ENCODE results near the gene RAPH1. TPM values are rescaled to one million over a fixed set of nuclear protein-coding genes. Genes with fewer than 3 reads are reported as not detected.

RAPH1 gene
- total and polyA plus RNA-seq, 2 experiments from 2014 or later = 5.0 to 36.2 TPM

DNA sequence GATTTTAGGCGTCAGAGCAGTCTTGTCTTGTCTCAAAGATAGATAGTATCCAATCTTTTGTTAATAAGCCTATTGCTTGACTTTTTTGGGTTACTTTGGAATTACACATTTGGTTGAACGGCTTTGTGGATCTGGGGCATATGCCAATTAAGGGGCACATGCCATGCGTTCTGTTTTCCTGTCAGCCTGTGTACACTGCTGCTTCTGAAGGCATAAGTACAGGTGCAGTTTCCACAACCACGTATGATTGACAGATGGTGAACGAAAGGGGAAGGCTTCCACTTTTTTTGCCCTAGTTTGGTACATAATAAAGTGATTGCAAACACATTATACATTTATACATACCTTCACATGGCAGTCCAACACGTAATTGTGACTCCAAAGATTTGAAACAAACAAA, 102.3 kb downstream of the RAPH1 start (continued):
- TF ChIP-seq, protein P1, sequence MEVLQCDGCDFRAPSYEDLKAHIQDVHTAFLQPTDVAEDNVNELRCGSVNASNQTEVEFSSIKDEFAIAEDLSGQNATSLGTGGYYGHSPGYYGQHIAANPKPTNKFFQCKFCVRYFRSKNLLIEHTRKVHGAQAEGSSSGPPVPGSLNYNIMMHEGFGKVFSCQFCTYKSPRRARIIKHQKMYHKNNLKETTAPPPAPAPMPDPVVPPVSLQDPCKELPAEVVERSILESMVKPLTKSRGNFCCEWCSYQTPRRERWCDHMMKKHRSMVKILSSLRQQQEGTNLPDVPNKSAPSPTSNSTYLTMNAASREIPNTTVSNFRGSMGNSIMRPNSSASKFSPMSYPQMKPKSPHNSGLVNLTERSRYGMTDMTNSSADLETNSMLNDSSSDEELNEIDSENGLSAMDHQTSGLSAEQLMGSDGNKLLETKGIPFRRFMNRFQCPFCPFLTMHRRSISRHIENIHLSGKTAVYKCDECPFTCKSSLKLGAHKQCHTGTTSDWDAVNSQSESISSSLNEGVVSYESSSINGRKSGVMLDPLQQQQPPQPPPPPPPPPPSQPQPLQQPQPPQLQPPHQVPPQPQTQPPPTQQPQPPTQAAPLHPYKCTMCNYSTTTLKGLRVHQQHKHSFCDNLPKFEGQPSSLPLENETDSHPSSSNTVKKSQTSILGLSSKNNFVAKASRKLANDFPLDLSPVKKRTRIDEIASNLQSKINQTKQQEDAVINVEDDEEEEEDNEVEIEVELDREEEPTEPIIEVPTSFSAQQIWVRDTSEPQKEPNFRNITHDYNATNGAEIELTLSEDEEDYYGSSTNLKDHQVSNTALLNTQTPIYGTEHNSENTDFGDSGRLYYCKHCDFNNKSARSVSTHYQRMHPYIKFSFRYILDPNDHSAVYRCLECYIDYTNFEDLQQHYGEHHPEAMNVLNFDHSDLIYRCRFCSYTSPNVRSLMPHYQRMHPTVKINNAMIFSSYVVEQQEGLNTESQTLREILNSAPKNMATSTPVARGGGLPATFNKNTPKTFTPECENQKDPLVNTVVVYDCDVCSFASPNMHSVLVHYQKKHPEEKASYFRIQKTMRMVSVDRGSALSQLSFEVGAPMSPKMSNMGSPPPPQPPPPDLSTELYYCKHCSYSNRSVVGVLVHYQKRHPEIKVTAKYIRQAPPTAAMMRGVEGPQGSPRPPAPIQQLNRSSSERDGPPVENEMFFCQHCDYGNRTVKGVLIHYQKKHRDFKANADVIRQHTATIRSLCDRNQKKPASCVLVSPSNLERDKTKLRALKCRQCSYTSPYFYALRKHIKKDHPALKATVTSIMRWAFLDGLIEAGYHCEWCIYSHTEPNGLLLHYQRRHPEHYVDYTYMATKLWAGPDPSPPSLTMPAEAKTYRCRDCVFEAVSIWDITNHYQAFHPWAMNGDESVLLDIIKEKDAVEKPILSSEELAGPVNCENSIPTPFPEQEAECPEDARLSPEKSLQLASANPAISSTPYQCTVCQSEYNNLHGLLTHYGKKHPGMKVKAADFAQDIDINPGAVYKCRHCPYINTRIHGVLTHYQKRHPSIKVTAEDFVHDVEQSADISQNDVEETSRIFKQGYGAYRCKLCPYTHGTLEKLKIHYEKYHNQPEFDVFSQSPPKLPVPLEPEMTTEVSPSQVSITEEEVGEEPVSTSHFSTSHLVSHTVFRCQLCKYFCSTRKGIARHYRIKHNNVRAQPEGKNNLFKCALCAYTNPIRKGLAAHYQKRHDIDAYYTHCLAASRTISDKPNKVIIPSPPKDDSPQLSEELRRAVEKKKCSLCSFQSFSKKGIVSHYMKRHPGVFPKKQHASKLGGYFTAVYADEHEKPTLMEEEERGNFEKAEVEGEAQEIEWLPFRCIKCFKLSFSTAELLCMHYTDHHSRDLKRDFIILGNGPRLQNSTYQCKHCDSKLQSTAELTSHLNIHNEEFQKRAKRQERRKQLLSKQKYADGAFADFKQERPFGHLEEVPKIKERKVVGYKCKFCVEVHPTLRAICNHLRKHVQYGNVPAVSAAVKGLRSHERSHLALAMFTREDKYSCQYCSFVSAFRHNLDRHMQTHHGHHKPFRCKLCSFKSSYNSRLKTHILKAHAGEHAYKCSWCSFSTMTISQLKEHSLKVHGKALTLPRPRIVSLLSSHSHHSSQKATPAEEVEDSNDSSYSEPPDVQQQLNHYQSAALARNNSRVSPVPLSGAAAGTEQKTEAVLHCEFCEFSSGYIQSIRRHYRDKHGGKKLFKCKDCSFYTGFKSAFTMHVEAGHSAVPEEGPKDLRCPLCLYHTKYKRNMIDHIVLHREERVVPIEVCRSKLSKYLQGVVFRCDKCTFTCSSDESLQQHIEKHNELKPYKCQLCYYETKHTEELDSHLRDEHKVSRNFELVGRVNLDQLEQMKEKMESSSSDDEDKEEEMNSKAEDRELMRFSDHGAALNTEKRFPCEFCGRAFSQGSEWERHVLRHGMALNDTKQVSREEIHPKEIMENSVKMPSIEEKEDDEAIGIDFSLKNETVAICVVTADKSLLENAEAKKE (CRISPR knock-in tag; IDR thresholded peaks at IDR 0.05) = no peak
- TF ChIP-seq POLR2AphosphoS5 (IDR thresholded peaks at IDR 0.05; ENCODE audit: low read depth) (no peak), STAT1 (IDR thresholded peaks at IDR 0.05; ENCODE audit: unreplicated experiment) (no peak), ZNF114 (CRISPR knock-in tag; IDR thresholded peaks at IDR 0.05) (no peak), EZH2 (IDR thresholded peaks at IDR 0.05; ENCODE audit: low read depth, unreplicated experiment) (no peak), JUNB (IDR thresholded peaks at IDR 0.05; ENCODE audit: unreplicated experiment) (no peak), NANOG (IDR thresholded peaks at IDR 0.05; ENCODE audit: borderline replicate concordance) (no peak)
- TF ChIP-seq, protein P2, sequence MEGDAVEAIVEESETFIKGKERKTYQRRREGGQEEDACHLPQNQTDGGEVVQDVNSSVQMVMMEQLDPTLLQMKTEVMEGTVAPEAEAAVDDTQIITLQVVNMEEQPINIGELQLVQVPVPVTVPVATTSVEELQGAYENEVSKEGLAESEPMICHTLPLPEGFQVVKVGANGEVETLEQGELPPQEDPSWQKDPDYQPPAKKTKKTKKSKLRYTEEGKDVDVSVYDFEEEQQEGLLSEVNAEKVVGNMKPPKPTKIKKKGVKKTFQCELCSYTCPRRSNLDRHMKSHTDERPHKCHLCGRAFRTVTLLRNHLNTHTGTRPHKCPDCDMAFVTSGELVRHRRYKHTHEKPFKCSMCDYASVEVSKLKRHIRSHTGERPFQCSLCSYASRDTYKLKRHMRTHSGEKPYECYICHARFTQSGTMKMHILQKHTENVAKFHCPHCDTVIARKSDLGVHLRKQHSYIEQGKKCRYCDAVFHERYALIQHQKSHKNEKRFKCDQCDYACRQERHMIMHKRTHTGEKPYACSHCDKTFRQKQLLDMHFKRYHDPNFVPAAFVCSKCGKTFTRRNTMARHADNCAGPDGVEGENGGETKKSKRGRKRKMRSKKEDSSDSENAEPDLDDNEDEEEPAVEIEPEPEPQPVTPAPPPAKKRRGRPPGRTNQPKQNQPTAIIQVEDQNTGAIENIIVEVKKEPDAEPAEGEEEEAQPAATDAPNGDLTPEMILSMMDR (conservative IDR thresholded peaks at IDR 0.05; ENCODE audit: low read depth in 2 of 2) = no peak

All from GM23338 (cell line).